Spinal cord (tissue), 10 donors: ENCODE data around the gene TMEM30A. TPM values are rescaled to one million over a fixed set of nuclear protein-coding genes. Genes with fewer than 3 reads are reported as not detected.
A peak's percentile ranks its signal among the peaks of the same experiment; 100 is the strongest.

ENCODE experiments used
- DNase-seq, 6 donors: peaks; one replicate each; pipeline versions ENCODE4 v3.0.0 to v3.0.0-alpha.2; 2013 to 2015; ENCODE audit warnings: low spot score in 6 of 6, low read depth in 4 of 6
- H3K27ac ChIP-seq: one replicate; pipeline ENCODE4 v1.5.1; 2013; ENCODE audit warnings: low read depth, low read length, control low read depth
- H3K27me3 ChIP-seq: one replicate; pipeline ENCODE4 v1.6.1; 2013; ENCODE audit warnings: low read length; ENCODE audit not compliant: control insufficient read depth, insufficient read depth
- H3K36me3 ChIP-seq: one replicate; pipeline ENCODE4 v1.6.1; 2013; ENCODE audit warnings: low read length; ENCODE audit not compliant: control insufficient read depth, insufficient read depth
- H3K4me1 ChIP-seq: one replicate; pipeline ENCODE4 v1.6.1; 2013; ENCODE audit warnings: low read length; ENCODE audit not compliant: control insufficient read depth, insufficient read depth
- H3K4me3 ChIP-seq: one replicate; pipeline ENCODE4 v1.5.1; 2013; ENCODE audit warnings: low read depth, low read length, control low read depth
- H3K9me3 ChIP-seq: one replicate; pipeline ENCODE4 v1.6.1; 2013; ENCODE audit warnings: low read length; ENCODE audit not compliant: control insufficient read depth, insufficient read depth
- WGBS: methylation state at CpG from one replicate; pipeline ENCODE4 v1.1.5; 2013; ENCODE audit warnings: missing lambda C conversion rate; ENCODE audit not compliant: insufficient coverage; 5-methylcytosine and 5-hydroxymethylcytosine counted together
- polyA plus RNA-seq, 2 donors: library from polyadenylated mRNA; unstranded; fragments of 120-200 nt; gene quantifications; one replicate each; pipeline ENCODE4 v1.2.1, GENCODE V29; 2013; ENCODE audit not compliant: insufficient read length in 2 of 2
- total RNA-seq, 2 donors: library from RNA; depleted of rRNA in 1 of 2; stranded (reverse); fragments of 120-200 nt in 1 of 2; fragments of >200 nt in 1 of 2; gene quantifications; one replicate each; pipeline versions ENCODE4 v1.2.3 to v1.2.4, GENCODE V29; 2013 to 2014
- donor health status: healthy.

The TMEM30A gene
- total and polyA plus RNA-seq, 4 donors: 83.5 to 255 (median 137) TPM

GRCh38 chr6:75296811-75297779 lies 12.5 kb upstream of the TMEM30A start:
- DNase-seq: peak; percentile 50 to 93 (median 68)
- WGBS: no CpG with 5 or more reads among the region's 3 CpGs
- Histone ChIP-seq H3K9me3 (no peaks in the 10 kb centered on the region), H3K36me3 (no peaks in the 10 kb centered on the region), H3K4me3 (no peak overlapping the region), H3K27me3 (no peaks in the 10 kb centered on the region), H3K27ac (no peak overlapping the region), H3K4me1 (no peaks in the 10 kb centered on the region)

GRCh38 chr6:75292555-75292954 lies 8.0 kb upstream of the TMEM30A start:
- Histone ChIP-seq H3K27ac (no peak overlapping the region), H3K9me3 (no peaks in the 10 kb centered on the region), H3K4me1 (peaks cover 2% of the 10 kb centered on the region), H3K36me3 (no peaks in the 10 kb centered on the region), H3K4me3 (no peak overlapping the region), H3K27me3 (no peaks in the 10 kb centered on the region)
- no CpG with 5 or more reads among the region's 2 CpGs for WGBS
- no peak for DNase-seq

GRCh38 chr6:75291744-75292143 lies 7.2 kb upstream of the TMEM30A start:
- H3K36me3 ChIP-seq: no peaks in the 10 kb centered on the region
- peaks cover 2% of the 10 kb centered on the region for H3K4me1 ChIP-seq
- no peaks in the 10 kb centered on the region for H3K27me3 ChIP-seq
- H3K4me3 ChIP-seq: no peak overlapping the region
- no peak for DNase-seq
- no peak overlapping the region for H3K27ac ChIP-seq
- no CpG with 5 or more reads among the region's 1 CpG for WGBS
- H3K9me3 ChIP-seq: no peaks in the 10 kb centered on the region

DNA sequence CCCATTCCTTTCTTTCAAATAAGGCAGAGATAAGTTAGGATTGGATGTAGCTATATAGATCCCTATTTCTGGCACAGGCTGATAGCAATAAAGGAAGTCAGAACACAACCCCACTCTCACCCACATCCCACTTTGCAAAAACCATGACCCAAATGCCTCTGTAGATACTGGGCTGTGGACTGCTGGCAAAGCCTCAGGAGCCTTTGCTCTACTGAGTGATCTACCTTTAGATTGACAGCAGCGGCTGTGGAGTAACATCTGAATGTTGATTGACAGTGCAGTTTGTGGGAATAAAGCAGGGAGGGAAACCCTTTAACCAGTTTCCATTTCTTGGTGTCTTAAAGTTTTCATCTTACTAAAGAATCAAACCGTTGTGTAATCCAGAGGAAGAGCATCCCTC lies 6.7 kb upstream of the TMEM30A start:
- Histone ChIP-seq H3K4me3 (no peak overlapping the region), H3K27ac (peak overlapping the region; percentile 19)

DNA sequence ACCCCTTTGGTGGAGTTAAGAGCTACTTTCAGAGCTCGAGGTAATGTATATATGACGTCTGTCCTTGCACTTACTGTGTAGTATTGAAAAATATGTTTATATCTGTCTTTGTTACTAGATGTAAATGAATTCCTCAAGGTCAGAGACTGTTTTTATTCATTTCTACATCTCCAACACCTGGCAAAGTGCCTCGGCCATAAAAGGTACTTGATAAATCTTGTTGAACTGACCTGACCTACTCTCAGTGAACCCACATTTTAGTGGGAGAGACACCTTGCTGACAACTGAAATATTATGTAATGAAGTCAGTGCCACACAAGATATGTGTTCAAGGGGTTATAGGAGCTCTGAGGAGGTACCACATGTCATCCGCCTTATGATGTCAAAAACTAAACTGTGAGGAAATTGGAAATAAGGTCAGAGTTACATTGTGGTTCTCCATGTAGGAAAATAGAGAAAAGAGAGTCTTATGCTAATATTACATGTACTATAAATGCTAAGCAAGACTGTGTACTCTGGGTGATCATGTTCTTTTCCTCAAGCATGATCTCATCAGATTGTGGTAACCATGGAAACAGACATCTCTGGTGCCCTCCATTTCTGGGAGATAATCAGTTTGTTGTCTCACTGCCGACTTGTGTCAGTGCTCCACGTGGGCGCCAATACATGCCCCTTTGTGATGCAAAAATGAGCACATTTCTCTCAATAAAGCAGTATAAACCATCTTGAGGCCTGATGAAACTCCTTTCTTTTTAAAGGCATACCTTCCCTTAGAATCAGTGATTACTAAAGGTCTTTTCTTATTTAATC lies 5.7 kb upstream of the TMEM30A start:
- Histone ChIP-seq H3K27me3 (no peaks in the 10 kb centered on the region), H3K36me3 (no peaks in the 10 kb centered on the region), H3K27ac (peak overlapping the region; percentile 68), H3K9me3 (no peaks in the 10 kb centered on the region), H3K4me1 (peaks cover 6% of the 10 kb centered on the region), H3K4me3 (no peak overlapping the region)
- WGBS: 24% methylated on average over 3 of the region's 7 CpGs
- DNase-seq: peak in 5 of 6 donors; percentile 21 to 93 (median 46)

More for the DNA sequence above, 6.7 kb upstream of the TMEM30A start:
- no CpG with 5 or more reads among the region's 2 CpGs for WGBS
- DNase-seq: no peak
- H3K9me3 ChIP-seq: no peaks in the 10 kb centered on the region
- no peaks in the 10 kb centered on the region for H3K27me3 ChIP-seq
- peaks cover 2% of the 10 kb centered on the region for H3K4me1 ChIP-seq
- H3K36me3 ChIP-seq: no peaks in the 10 kb centered on the region

DNA sequence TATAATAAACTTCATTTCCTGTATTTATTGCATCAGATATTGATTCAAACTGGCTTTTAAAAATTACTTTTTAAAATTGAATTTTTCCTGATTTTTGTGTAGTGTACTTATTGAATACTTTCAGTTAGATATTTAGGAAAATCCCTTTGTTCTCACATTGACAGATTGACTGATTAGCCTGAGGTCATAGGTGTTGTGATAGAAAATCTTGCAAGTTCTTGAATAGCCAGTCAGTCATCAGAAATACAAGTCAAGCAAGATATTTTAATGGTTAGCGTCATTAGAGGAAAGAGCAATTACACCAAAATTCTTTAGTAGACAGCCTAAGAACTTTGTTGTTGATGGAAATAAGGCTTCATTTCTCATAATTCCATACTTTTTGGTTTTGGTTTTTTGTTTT lies 3.4 kb upstream of the TMEM30A start:
- no peak overlapping the region for H3K27ac ChIP-seq
- no peaks in the 10 kb centered on the region for H3K9me3 ChIP-seq
- no peak overlapping the region for H3K4me3 ChIP-seq
- no CpG with 5 or more reads among the region's 1 CpG for WGBS
- no peaks in the 10 kb centered on the region for H3K27me3 ChIP-seq
- H3K4me1 ChIP-seq: peaks cover 6% of the 10 kb centered on the region
- no peak for DNase-seq
- no peaks in the 10 kb centered on the region for H3K36me3 ChIP-seq

DNA sequence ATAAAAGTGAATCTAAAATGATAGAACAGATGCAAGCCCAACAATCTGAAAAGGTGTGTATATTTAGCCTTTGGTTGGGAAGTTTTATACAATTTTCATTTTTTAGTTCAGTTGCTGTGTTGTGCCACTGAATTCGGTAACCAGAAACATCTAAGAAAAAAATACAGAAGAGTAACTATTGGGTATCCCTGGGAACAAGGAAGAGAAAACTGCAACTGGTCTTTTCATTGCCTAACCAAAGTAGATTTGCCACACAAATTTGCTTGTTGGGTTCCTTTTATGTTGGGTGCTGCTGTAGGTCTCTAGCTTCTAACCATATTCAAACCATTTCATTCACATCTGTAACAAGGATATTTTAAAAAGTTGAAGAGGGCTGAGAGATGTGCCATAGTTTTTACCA lies 2.8 kb upstream of the TMEM30A start:
- Histone ChIP-seq H3K36me3 (no peaks in the 10 kb centered on the region), H3K4me1 (peaks cover 6% of the 10 kb centered on the region), H3K27me3 (no peaks in the 10 kb centered on the region), H3K27ac (no peak overlapping the region), H3K4me3 (no peak overlapping the region), H3K9me3 (no peaks in the 10 kb centered on the region)
- DNase-seq: no peak
- 100% methylated on average over 1 of the region's 1 CpG for WGBS

DNA sequence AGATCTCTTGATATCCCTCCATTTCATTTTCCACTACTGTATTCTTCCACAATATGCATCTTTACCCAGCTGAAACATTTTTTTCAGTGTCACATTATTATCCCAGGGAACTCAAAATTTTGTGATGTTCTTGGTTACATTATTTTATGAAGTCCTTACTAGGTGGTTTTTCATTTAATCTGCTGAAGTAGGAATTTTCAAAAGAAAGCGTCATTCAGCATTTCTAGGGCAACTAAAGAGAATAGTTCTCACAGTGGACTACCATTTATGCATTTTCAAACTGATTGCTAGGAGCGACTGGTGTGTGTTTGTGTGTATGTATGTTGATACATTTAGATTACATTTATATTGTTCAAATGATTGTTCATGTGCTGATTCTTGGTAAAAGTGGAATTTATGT lies 2.4 kb upstream of the TMEM30A start:
- peaks cover 6% of the 10 kb centered on the region for H3K4me1 ChIP-seq
- H3K4me3 ChIP-seq: no peak overlapping the region
- no peaks in the 10 kb centered on the region for H3K9me3 ChIP-seq
- WGBS: no CpG with 5 or more reads among the region's 2 CpGs
- no peaks in the 10 kb centered on the region for H3K36me3 ChIP-seq
- no peak overlapping the region for H3K27ac ChIP-seq
- DNase-seq: no peak
- H3K27me3 ChIP-seq: no peaks in the 10 kb centered on the region

DNA sequence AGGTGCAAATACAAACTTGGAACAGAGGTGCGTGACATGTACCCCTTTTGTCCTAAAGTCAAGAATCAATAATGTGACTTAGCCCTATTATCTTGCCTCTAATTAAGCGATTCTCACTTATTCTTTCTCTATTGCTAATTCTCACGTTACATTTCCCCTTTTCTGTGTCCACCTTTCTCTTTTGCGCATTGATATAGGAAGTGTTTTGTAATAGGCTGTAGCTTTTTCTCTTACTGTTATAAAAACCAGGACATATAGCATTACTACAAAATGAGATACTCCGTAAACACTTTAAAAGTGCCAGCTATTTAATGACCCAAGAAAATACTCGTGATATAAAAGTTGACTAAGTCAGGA lies 669 bp upstream of the TMEM30A start:
- no peaks in the 10 kb centered on the region for H3K36me3 ChIP-seq
- peak overlapping the region; percentile 86 for H3K27ac ChIP-seq
- DNase-seq: no peak
- no peaks in the 10 kb centered on the region for H3K9me3 ChIP-seq
- H3K4me3 ChIP-seq: peak overlapping the region; percentile 95
- WGBS: 0% methylated on average over 1 of the region's 6 CpGs
- no peaks in the 10 kb centered on the region for H3K27me3 ChIP-seq
- peaks cover 6% of the 10 kb centered on the region for H3K4me1 ChIP-seq
